Osteoblast (primary cell): ENCODE results near the gene CDH4. TPM values are rescaled to one million over a fixed set of nuclear protein-coding genes. Genes with fewer than 3 reads are reported as not detected.

Experiments used
- DNase-seq: peaks from one replicate; pipeline ENCODE4 v3.0.0; 2011; ENCODE audit warnings: low spot score, mixed read lengths; ENCODE audit not compliant: insufficient read length; ENCODE audit errors: missing footprints
- H2AFZ ChIP-seq: 2 replicates; pipeline ENCODE4 v1.6.0; 2011; ENCODE audit warnings: mild to moderate bottlenecking, low read length
- H3K27ac ChIP-seq: 2 replicates; pipeline ENCODE4 v1.5.1; 2011; ENCODE audit warnings: mild to moderate bottlenecking, low read depth, low read length, moderate library complexity
- H3K27me3 ChIP-seq: 2 replicates; pipeline ENCODE4 v1.6.0; 2012; ENCODE audit warnings: mild to moderate bottlenecking, control low read depth, inconsistent platforms, low read length, moderate library complexity; ENCODE audit not compliant: insufficient read depth
- H3K36me3 ChIP-seq: 2 replicates; pipeline ENCODE4 v1.5.1; 2011; ENCODE audit warnings: mild to moderate bottlenecking, low read length, control low read depth, moderate library complexity; ENCODE audit not compliant: insufficient read depth
- H3K4me1 ChIP-seq: 2 replicates; pipeline ENCODE4 v1.5.1; 2011; ENCODE audit warnings: mild to moderate bottlenecking, low read length, control low read depth, moderate library complexity; ENCODE audit not compliant: insufficient read depth
- H3K4me2 ChIP-seq: 2 replicates; pipeline ENCODE4 v1.6.0; 2011; ENCODE audit warnings: mild to moderate bottlenecking, low read length; ENCODE audit not compliant: insufficient read depth
- H3K4me3 ChIP-seq: fragments of 200-600 bp; sonication (generic); 3 replicates; pipeline ENCODE4 v1.5.1; 2012; ENCODE audit warnings: mild to moderate bottlenecking, low read length, inconsistent platforms; ENCODE audit not compliant: insufficient read depth
- H3K79me2 ChIP-seq: 2 replicates; pipeline ENCODE4 v1.6.0; 2012; ENCODE audit warnings: mild to moderate bottlenecking, low read length, control low read depth, inconsistent platforms; ENCODE audit not compliant: insufficient read depth
- H3K9me3 ChIP-seq: 2 replicates; pipeline ENCODE4 v1.5.1; 2011; ENCODE audit warnings: low read depth, low read length, control low read depth
- H4K20me1 ChIP-seq: 2 replicates; pipeline ENCODE4 v1.6.0; 2012; ENCODE audit warnings: mild to moderate bottlenecking, low read length, control low read depth; ENCODE audit not compliant: insufficient read depth
- CTCF ChIP-seq: IDR thresholded peaks from 2 replicates; pipeline ENCODE4 v1.5.1; 2011; ENCODE audit warnings: mild to moderate bottlenecking, low read depth, low read length, moderate library complexity; ENCODE audit errors: extremely low read depth
- total RNA-seq: library from RNA; depleted of rRNA; stranded (reverse); fragments of >200 nt; gene quantifications from 2 replicates; pipeline ENCODE4 v1.2.3, GENCODE V29; 2012

CDH4 gene
- total RNA-seq, 1 donor: 1.1 TPM

GRCh38 chr20:61240814-61241213, 11.2 kb upstream of the CDH4 start:
- no peaks in the 10 kb centered on the region for H3K4me1 ChIP-seq
- no peak for DNase-seq
- no peaks in the 10 kb centered on the region for H4K20me1 ChIP-seq
- H3K4me3 ChIP-seq: no peak overlapping the region
- no peak overlapping the region for H3K4me2 ChIP-seq
- H3K27me3 ChIP-seq: no peaks in the 10 kb centered on the region
- no peak overlapping the region for H3K27ac ChIP-seq
- H3K9me3 ChIP-seq: peaks cover 9% of the 10 kb centered on the region
- no peak for TF ChIP-seq CTCF
- H3K36me3 ChIP-seq: no peaks in the 10 kb centered on the region
- no peaks in the 10 kb centered on the region for H3K79me2 ChIP-seq
- H2AFZ ChIP-seq: no peak overlapping the region

GRCh38 chr20:61244213-61244612, 7.8 kb upstream of the CDH4 start:
- no peaks in the 10 kb centered on the region for H3K79me2 ChIP-seq
- no peak overlapping the region for H3K4me2 ChIP-seq
- no peaks in the 10 kb centered on the region for H4K20me1 ChIP-seq
- no peak for DNase-seq
- H2AFZ ChIP-seq: no peak overlapping the region
- no peak overlapping the region for H3K27ac ChIP-seq
- H3K36me3 ChIP-seq: no peaks in the 10 kb centered on the region
- H3K4me3 ChIP-seq: no peak overlapping the region
- H3K27me3 ChIP-seq: peaks cover 3% of the 10 kb centered on the region
- no peaks in the 10 kb centered on the region for H3K4me1 ChIP-seq
- H3K9me3 ChIP-seq: peaks cover 8% of the 10 kb centered on the region
- no peak for TF ChIP-seq CTCF

GRCh38 chr20:61246269-61246668, 5.8 kb upstream of the CDH4 start:
- TF ChIP-seq CTCF: no peak
- H3K4me2 ChIP-seq: no peak overlapping the region
- no peaks in the 10 kb centered on the region for H4K20me1 ChIP-seq
- H3K4me3 ChIP-seq: no peak overlapping the region
- no peak for DNase-seq
- H3K27ac ChIP-seq: no peak overlapping the region
- H3K4me1 ChIP-seq: no peaks in the 10 kb centered on the region
- H3K9me3 ChIP-seq: no peaks in the 10 kb centered on the region
- H3K79me2 ChIP-seq: no peaks in the 10 kb centered on the region
- no peaks in the 10 kb centered on the region for H3K36me3 ChIP-seq
- H3K27me3 ChIP-seq: peaks cover 14% of the 10 kb centered on the region
- no peak overlapping the region for H2AFZ ChIP-seq

GRCh38 chr20:61249626-61250025, 2.4 kb upstream of the CDH4 start:
- Histone ChIP-seq H2AFZ (no peak overlapping the region), H3K4me3 (no peak overlapping the region), H3K27ac (no peak overlapping the region), H4K20me1 (no peaks in the 10 kb centered on the region), H3K4me2 (no peak overlapping the region), H3K9me3 (no peaks in the 10 kb centered on the region), H3K4me1 (peaks cover 4% of the 10 kb centered on the region), H3K79me2 (no peaks in the 10 kb centered on the region), H3K36me3 (no peaks in the 10 kb centered on the region), H3K27me3 (peaks cover 20% of the 10 kb centered on the region)
- DNase-seq: no peak
- TF ChIP-seq CTCF: no peak
